B cell (primary cell): Measurements from ENCODE around the gene HLA-DQB1. TPM values are rescaled to one million over a fixed set of nuclear protein-coding genes. Genes with fewer than 3 reads are reported as not detected.

Experiments used
- ATAC-seq: fragments of 200-7000 bp; cut with Tn5 transposase; one replicate; pipeline ENCODE4 v1.10.0; 2021; ENCODE audit warnings: low read depth, mild to moderate bottlenecking, moderate number of reproducible peaks, moderate library complexity
- CTCF ChIA-PET: fragments of 350-600 bp; sonication (Branson Sonifier 250); formaldehyde crosslinking; loops from one replicate; lab custom pipeline; 2021; ENCODE audit warnings: antibody characterized with exemption, inconsistent platforms; lab: Charles Lee
- POLR2A ChIA-PET: fragments of 350-600 bp; sonication (Branson Sonifier 250); formaldehyde crosslinking; loops from one replicate; lab custom pipeline; 2021; ENCODE audit warnings: antibody characterized with exemption; lab: Charles Lee
- DNase-seq: peaks from one replicate; pipeline ENCODE4 v3.0.0; 2013
- H2AFZ ChIP-seq: 2 replicates; pipeline ENCODE4 v1.6.1; 2012; ENCODE audit warnings: mild to moderate bottlenecking, low read depth, low read length; ENCODE audit not compliant: insufficient read depth, poor library complexity, severe bottlenecking
- H3K27ac ChIP-seq, 2 donors: 1 replicate in 1 of 2; 2 replicates in 1 of 2; pipeline ENCODE4 v1.5.1; 2012 to 2013; ENCODE audit warnings: low read length in 2 of 2, mild to moderate bottlenecking in 2 of 2, moderate library complexity in 1 of 2
- H3K27me3 ChIP-seq, 4 experiments: fragments of 200-600 bp in 1 of 4; sonication (generic) in 1 of 4; replicated peaks in 1 of 4; 1 replicate in 2 of 4; 2 replicates in 2 of 4; pipeline versions ENCODE4 v1.6.1 to v1.7.0; 2013 to 2016; ENCODE audit warnings: low read length in 3 of 4, mild to moderate bottlenecking in 2 of 4, mixed read lengths in 1 of 4, moderate library complexity in 1 of 4; ENCODE audit not compliant: insufficient read depth in 4 of 4, control insufficient read depth in 3 of 4; ENCODE audit errors: control extremely low read depth in 1 of 4
- H3K36me3 ChIP-seq, 2 experiments: replicated peaks in 1 of 2; 1 replicate in 1 of 2; 2 replicates in 1 of 2; pipeline versions ENCODE4 v1.6.1 to v1.7.1; 2013; ENCODE audit warnings: low read length in 1 of 2; ENCODE audit not compliant: insufficient read depth in 2 of 2, control insufficient read depth in 1 of 2; ENCODE audit errors: control extremely low read depth in 1 of 2, extremely low read depth in 1 of 2
- H3K4me1 ChIP-seq, 2 donors: fragments of 200-600 bp in 1 of 2; sonication (generic) in 1 of 2; 1 replicate in 1 of 2; 2 replicates in 1 of 2; pipeline versions ENCODE4 v1.5.1 to v1.6.1; 2013 to 2017; ENCODE audit warnings: low read length in 2 of 2; ENCODE audit not compliant: control insufficient read depth in 2 of 2, insufficient read depth in 2 of 2
- H3K4me2 ChIP-seq: replicated peaks from 2 replicates; pipeline ENCODE3; 2012; ENCODE audit warnings: mild to moderate bottlenecking, low read depth, low read length; ENCODE audit not compliant: poor library complexity, severe bottlenecking
- H3K4me3 ChIP-seq, 5 experiments: fragments of 200-600 bp in 1 of 5; sonication (generic) in 1 of 5; 1 replicate in 3 of 5; 2 replicates in 2 of 5; pipeline versions ENCODE4 v1.5.1 to v1.7.0; 2011 to 2016; ENCODE audit warnings: low read length in 4 of 5, mild to moderate bottlenecking in 4 of 5, low read depth in 2 of 5, control low read depth in 1 of 5, moderate library complexity in 1 of 5; ENCODE audit not compliant: insufficient read depth in 1 of 5; ENCODE audit errors: control extremely low read depth in 1 of 5, extremely low read depth in 1 of 5
- H3K79me2 ChIP-seq: fragments of 200-600 bp; sonication (generic); one replicate; pipeline ENCODE4 v1.6.0; 2016; ENCODE audit warnings: low read length; ENCODE audit not compliant: control insufficient read depth, insufficient read depth
- H3K9ac ChIP-seq: fragments of 200-600 bp; sonication (generic); 2 replicates; pipeline ENCODE4 v1.6.1; 2017; ENCODE audit warnings: mild to moderate bottlenecking, low read length, moderate library complexity
- H3K9me3 ChIP-seq, 3 donors: one replicate each; pipeline versions ENCODE4 v1.6.1 to v1.7.1; 2013; ENCODE audit warnings: low read length in 2 of 3; ENCODE audit not compliant: control insufficient read depth in 2 of 3, insufficient read depth in 1 of 3; ENCODE audit errors: control extremely low read depth in 1 of 3
- H4K20me1 ChIP-seq: 2 replicates; pipeline ENCODE4 v1.6.0; 2012; ENCODE audit warnings: mild to moderate bottlenecking, low read length; ENCODE audit not compliant: insufficient read depth, control insufficient read depth, poor library complexity, severe bottlenecking
- H3K27ac Mint-ChIP-seq: one replicate; pipeline ENCODE4 v1.8.0; 2021; ENCODE audit warnings: mixed read lengths
- H3K27me3 Mint-ChIP-seq: one replicate; pipeline ENCODE4 v1.8.0; 2021; ENCODE audit warnings: mixed read lengths
- H3K4me1 Mint-ChIP-seq: one replicate; pipeline ENCODE4 v1.8.0; 2021; ENCODE audit warnings: mixed read lengths
- H3K4me3 Mint-ChIP-seq: one replicate; pipeline ENCODE4 v1.8.0; 2021; ENCODE audit warnings: mixed read lengths
- H3K9me3 Mint-ChIP-seq: one replicate; pipeline ENCODE4 v1.8.0; 2022; ENCODE audit warnings: mixed read lengths; ENCODE audit not compliant: insufficient read depth
- EZH2 ChIP-seq: IDR thresholded peaks from 2 replicates; pipeline ENCODE4 v1.6.1; 2012; ENCODE audit warnings: borderline replicate concordance, low read depth, mild to moderate bottlenecking, moderate library complexity, low read length; ENCODE audit not compliant: insufficient read depth, poor library complexity, severe bottlenecking
- WGBS: methylation state at CpG from one replicate; pipeline ENCODE4 v1.1.5; 2013; ENCODE audit warnings: missing lambda C conversion rate; ENCODE audit not compliant: insufficient coverage; 5-methylcytosine and 5-hydroxymethylcytosine counted together
- intact Hi-C: fragments of 100-400 bp; cut with micrococcal nuclease; formaldehyde crosslinking; loops from one replicate; pipeline ENCODE4 v1.10.0; 2022
- polyA plus RNA-seq: library from polyadenylated mRNA; depleted of rRNA; stranded (reverse); fragments of >200 nt; gene quantifications from 2 replicates; pipeline ENCODE4 v1.2.3, GENCODE V29; 2012
- total RNA-seq, 2 donors: library from RNA; stranded (reverse); fragments of 120-200 nt in 1 of 2; gene quantifications; 1 replicate in 1 of 2; 2 replicates in 1 of 2; pipeline versions ENCODE4 v1.2.3 to v1.2.4, GENCODE V29; 2013 to 2022
- TF ChIP-seq, protein P1 (sequence below): fragments of 200-600 bp; IDR thresholded peaks from one replicate; pipeline ENCODE4 v1.8.0; 2022; ENCODE audit warnings: antibody characterized with exemption, mild to moderate bottlenecking

HLA-DQB1 gene
- total and polyA plus RNA-seq, 2 donors (not counting 1 experiment from before 2014, with no cell fraction given), result 267 to 986 TPM

DNA sequence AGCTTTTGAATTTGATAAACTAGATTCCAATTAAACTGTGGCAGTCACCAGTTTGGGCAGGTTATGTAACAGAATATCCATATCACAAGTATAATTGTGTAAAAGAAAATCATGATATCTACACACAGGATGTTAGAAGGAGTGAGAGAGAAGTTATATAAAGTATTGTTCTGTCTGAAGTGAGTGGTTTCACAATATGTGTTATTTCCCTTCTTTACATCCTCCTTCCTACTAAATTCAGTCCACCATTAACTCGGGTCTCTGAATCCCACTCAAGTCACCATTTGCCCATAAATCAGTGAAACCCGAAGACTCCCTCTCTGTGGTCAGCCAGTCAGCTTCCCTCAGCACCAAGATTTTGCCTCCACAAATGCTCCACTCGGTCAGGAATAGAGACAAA, 796 bp downstream of the HLA-DQB1 start:
- H3K9me3 ChIP-seq, result no peaks in the 10 kb centered on the region
- WGBS, result 0% methylated on average over 3 of the region's 3 CpGs
- DNase-seq (peak; percentile 21), ATAC-seq (no peak)
- H3K36me3 ChIP-seq, result peaks cover 0 to 15% of the 10 kb centered on the region in 2 experiments
- peaks cover 54% of the 10 kb centered on the region for H3K79me2 ChIP-seq
- Mint-ChIP-seq H3K4me1 (peaks cover 70% of the 10 kb centered on the region), H3K27me3 (no peaks in the 10 kb centered on the region), H3K9me3 (no peaks in the 10 kb centered on the region), H3K27ac (peak overlapping the region; percentile 97), H3K4me3 (peak overlapping the region; percentile 96)
- H3K27me3 ChIP-seq, result no peaks in the 10 kb centered on the region
- H3K4me2 ChIP-seq, result peak overlapping the region; percentile 73
- TF ChIP-seq, protein P1, sequence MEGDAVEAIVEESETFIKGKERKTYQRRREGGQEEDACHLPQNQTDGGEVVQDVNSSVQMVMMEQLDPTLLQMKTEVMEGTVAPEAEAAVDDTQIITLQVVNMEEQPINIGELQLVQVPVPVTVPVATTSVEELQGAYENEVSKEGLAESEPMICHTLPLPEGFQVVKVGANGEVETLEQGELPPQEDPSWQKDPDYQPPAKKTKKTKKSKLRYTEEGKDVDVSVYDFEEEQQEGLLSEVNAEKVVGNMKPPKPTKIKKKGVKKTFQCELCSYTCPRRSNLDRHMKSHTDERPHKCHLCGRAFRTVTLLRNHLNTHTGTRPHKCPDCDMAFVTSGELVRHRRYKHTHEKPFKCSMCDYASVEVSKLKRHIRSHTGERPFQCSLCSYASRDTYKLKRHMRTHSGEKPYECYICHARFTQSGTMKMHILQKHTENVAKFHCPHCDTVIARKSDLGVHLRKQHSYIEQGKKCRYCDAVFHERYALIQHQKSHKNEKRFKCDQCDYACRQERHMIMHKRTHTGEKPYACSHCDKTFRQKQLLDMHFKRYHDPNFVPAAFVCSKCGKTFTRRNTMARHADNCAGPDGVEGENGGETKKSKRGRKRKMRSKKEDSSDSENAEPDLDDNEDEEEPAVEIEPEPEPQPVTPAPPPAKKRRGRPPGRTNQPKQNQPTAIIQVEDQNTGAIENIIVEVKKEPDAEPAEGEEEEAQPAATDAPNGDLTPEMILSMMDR, result no peak
- no peak for TF ChIP-seq EZH2
- ChIA-PET CTCF (interaction anchor here (0.7 to 3.7 kb wide), 6 partner anchors 24 to 226 kb away, joined by 3 to 21 read pairs (median 6); partner anchors contain the start of gene HLA-DRA), POLR2A (interaction anchor here (0.6 to 7.6 kb wide), 8 partner anchors 23 to 229 kb away, joined by 3 to 123 read pairs (median 6); partner anchors contain the start of genes HLA-DQA1 and HLA-DRA)
- no peak overlapping the region for H2AFZ ChIP-seq
- H3K9ac ChIP-seq, result peak overlapping the region; percentile 99
- intact Hi-C loops, result loop anchor here (5.0 to 10.0 kb wide), 3 partner anchors 61 to 231 kb away; partner anchors contain the start of genes HLA-DRA and PSMB8
- H3K27ac ChIP-seq, result peak overlapping the region; percentile 96 to 99
- H3K4me1 ChIP-seq, result peaks cover 32 to 44% of the 10 kb centered on the region in 2 donors
- peaks cover 9% of the 10 kb centered on the region for H4K20me1 ChIP-seq
- peak overlapping the region; percentile 57 to 98 (median 69) for H3K4me3 ChIP-seq

DNA sequence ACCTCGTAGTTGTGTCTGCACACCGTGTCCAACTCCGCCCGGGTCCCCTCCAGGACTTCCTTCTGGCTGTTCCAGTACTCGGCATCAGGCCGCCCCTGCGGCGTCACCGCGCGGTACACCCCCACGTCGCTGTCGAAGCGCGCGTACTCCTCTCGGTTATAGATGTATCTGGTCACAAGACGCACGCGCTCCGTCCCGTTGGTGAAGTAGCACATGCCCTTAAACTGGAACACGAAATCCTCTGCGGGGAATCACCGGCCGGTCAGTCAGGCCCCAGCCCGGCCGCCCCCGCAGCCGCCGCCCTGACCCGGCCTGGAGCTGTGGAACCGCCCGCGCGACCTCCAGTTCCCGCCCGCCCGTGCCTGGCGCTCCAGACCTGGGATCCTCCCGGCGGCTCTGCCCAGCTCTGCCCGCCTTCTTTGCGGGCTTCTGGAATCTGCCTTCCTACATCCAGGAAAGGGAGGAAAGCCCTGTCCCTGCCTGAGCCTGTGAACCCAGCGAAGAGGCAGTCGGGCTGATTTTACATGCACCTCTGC, 1.6 kb downstream of the HLA-DQB1 start:
- Histone ChIP-seq H2AFZ (no peak overlapping the region), H3K27ac (peak overlapping the region; percentile 96 to 99), H3K4me2 (peak overlapping the region; percentile 73), H3K4me1 (peaks cover 40 to 52% of the 10 kb centered on the region in 2 donors), H3K9me3 (no peaks in the 10 kb centered on the region), H3K4me3 (peak overlapping the region in 4 of 5 experiments; percentile 64 to 98 (median 80)), H4K20me1 (peaks cover 13% of the 10 kb centered on the region), H3K36me3 (peaks cover 0 to 23% of the 10 kb centered on the region in 2 experiments), H3K79me2 (peaks cover 54% of the 10 kb centered on the region), H3K9ac (peak overlapping the region; percentile 99), H3K27me3 (no peaks in the 10 kb centered on the region)
- ATAC-seq (peak; percentile 28), DNase-seq (peak; percentile 59)
- H3K4me3 Mint-ChIP-seq, result peak overlapping the region; percentile 96
- under 1% methylated on average over 41 of the region's 47 CpGs for WGBS
- intact Hi-C loops, result loop anchor here (5.0 to 10.0 kb wide), 3 partner anchors 60 to 230 kb away; partner anchors contain the start of genes HLA-DRA and PSMB8
- ChIA-PET CTCF (interaction anchor here (0.7 to 3.7 kb wide), 8 partner anchors 25 to 226 kb away, joined by 3 to 21 read pairs (median 4); partner anchors contain the start of gene HLA-DRA), POLR2A (interaction anchor here (0.6 to 7.6 kb wide), 8 partner anchors 24 to 416 kb away, joined by 3 to 123 read pairs (median 6); partner anchors contain the start of gene HLA-DQA1)
- TF ChIP-seq EZH2, result no peak
- TF ChIP-seq, protein P1, result no peak
- peak overlapping the region; percentile 97 for H3K27ac Mint-ChIP-seq
- peaks cover 70% of the 10 kb centered on the region for H3K4me1 Mint-ChIP-seq
- no peaks in the 10 kb centered on the region for H3K9me3 Mint-ChIP-seq
- no peaks in the 10 kb centered on the region for H3K27me3 Mint-ChIP-seq
